KMS-11 (cell line): Measurements from ENCODE around the gene KCNS1.

Experiments
- H2AFZ ChIP-seq: fragments of 200-600 bp; sonication (generic); 2 replicates; pipeline ENCODE4 v1.6.1; 2016; ENCODE audit warnings: antibody characterized with exemption, mixed run types, low read depth
- H3K27ac ChIP-seq: fragments of 200-600 bp; sonication (generic); 2 replicates; pipeline ENCODE4 v1.6.1; 2016; ENCODE audit warnings: mild to moderate bottlenecking, mixed run types
- H3K27me3 ChIP-seq: fragments of 200-600 bp; sonication (generic); 2 replicates; pipeline ENCODE4 v1.6.1; 2017; ENCODE audit warnings: mild to moderate bottlenecking, low read depth, mixed run types, moderate library complexity; ENCODE audit not compliant: insufficient read depth
- H3K36me3 ChIP-seq: fragments of 200-600 bp; sonication (generic); 2 replicates; pipeline ENCODE4 v1.6.1; 2017; ENCODE audit warnings: mild to moderate bottlenecking, mixed run types; ENCODE audit not compliant: insufficient read depth
- H3K4me1 ChIP-seq: fragments of 200-600 bp; sonication (generic); 2 replicates; pipeline ENCODE4 v1.6.1; 2016; ENCODE audit warnings: mild to moderate bottlenecking, low read depth, mixed run types; ENCODE audit not compliant: poor library complexity, severe bottlenecking
- H3K4me2 ChIP-seq: fragments of 200-600 bp; sonication (generic); 2 replicates; pipeline ENCODE4 v1.7.0; 2016; ENCODE audit warnings: mild to moderate bottlenecking, mixed run types
- H3K4me3 ChIP-seq: fragments of 200-600 bp; sonication (generic); IDR thresholded peaks from 2 replicates; pipeline ENCODE4 v1.6.1; 2017; ENCODE audit warnings: low read depth, low read length, mixed read lengths; ENCODE audit not compliant: insufficient read depth
- H3K79me2 ChIP-seq: fragments of 200-600 bp; sonication (generic); 2 replicates; pipeline ENCODE4 v1.6.1; 2016; ENCODE audit warnings: low read depth, mixed run types; ENCODE audit not compliant: insufficient read depth
- H3K9ac ChIP-seq: fragments of 200-600 bp; sonication (generic); 2 replicates; pipeline ENCODE4 v1.6.1; 2016; ENCODE audit warnings: mild to moderate bottlenecking, mixed run types
- H4K20me1 ChIP-seq: fragments of 200-600 bp; sonication (generic); 2 replicates; pipeline ENCODE4 v1.6.1; 2016; ENCODE audit warnings: mild to moderate bottlenecking, mixed run types; ENCODE audit not compliant: insufficient read depth
- CTCF ChIP-seq: fragments of 200-600 bp; sonication (generic); conservative IDR thresholded peaks from 2 replicates; pipeline ENCODE4 v1.6.1; 2017; ENCODE audit warnings: low read depth, mild to moderate bottlenecking, antibody characterized with exemption, low read length, moderate library complexity, mixed read lengths

KCNS1 gene

GRCh38 chr20:45049904-45050471 is 50.9 kb downstream of the KCNS1 start:
- Histone ChIP-seq H3K79me2 (peaks cover 47% of the 10 kb centered on the region; the same call in 1 of the 2 replicates), H3K36me3 (no peaks in the 10 kb centered on the region), H4K20me1 (no peaks in the 10 kb centered on the region), H2AFZ (no peak overlapping the region), H3K27ac (peak overlapping the region; percentile 92), H3K9ac (peak overlapping the region; percentile 43; the same call in 1 of the 2 replicates), H3K4me1 (peaks cover 100% of the 10 kb centered on the region), H3K27me3 (no peaks in the 10 kb centered on the region), H3K4me2 (peak overlapping the region; percentile 95), H3K4me3 (no peak overlapping the region)
- TF ChIP-seq CTCF = no peak

- Histone ChIP-seq H3K27ac (peak overlapping the region; percentile 92), H2AFZ (no peak overlapping the region), H3K4me3 (no peak overlapping the region), H3K9ac (no peak overlapping the region), H3K36me3 (no peaks in the 10 kb centered on the region), H4K20me1 (no peaks in the 10 kb centered on the region), H3K79me2 (peaks cover 48% of the 10 kb centered on the region; the same call in 1 of the 2 replicates), H3K27me3 (no peaks in the 10 kb centered on the region), H3K4me2 (peak overlapping the region; percentile 95), H3K4me1 (peaks cover 100% of the 10 kb centered on the region)
- no peak for TF ChIP-seq CTCF
Observed at GRCh38 chr20:45049438-45049837, 51.5 kb downstream of the KCNS1 start.

- H3K27me3 ChIP-seq = no peaks in the 10 kb centered on the region
- H3K9ac ChIP-seq = no peak overlapping the region
- H3K4me2 ChIP-seq = no peak overlapping the region
- no peak for TF ChIP-seq CTCF
- H3K79me2 ChIP-seq = peaks cover 48% of the 10 kb centered on the region; the same call in 1 of the 2 replicates
- no peak overlapping the region for H3K4me3 ChIP-seq
- no peaks in the 10 kb centered on the region for H4K20me1 ChIP-seq
- H3K36me3 ChIP-seq = no peaks in the 10 kb centered on the region
- H3K27ac ChIP-seq = no peak overlapping the region; the same call in 1 of the 2 replicates
- peaks cover 93% of the 10 kb centered on the region for H3K4me1 ChIP-seq
- no peak overlapping the region for H2AFZ ChIP-seq
Observed at GRCh38 chr20:45047581-45048119, 53.3 kb downstream of the KCNS1 start.

- no peak overlapping the region for H2AFZ ChIP-seq
- H3K4me3 ChIP-seq = no peak overlapping the region
- H3K36me3 ChIP-seq = no peaks in the 10 kb centered on the region
- H3K9ac ChIP-seq = no peak overlapping the region
- H3K27ac ChIP-seq = 0 out of 2 replicates have a peak overlapping the region, but pooled peaks have one; percentile 4
- peaks cover 85% of the 10 kb centered on the region for H3K4me1 ChIP-seq
- no peaks in the 10 kb centered on the region for H3K27me3 ChIP-seq
- peak overlapping the region; percentile 1; the same call in 1 of the 2 replicates for H3K4me2 ChIP-seq
- H3K79me2 ChIP-seq = peaks cover 36% of the 10 kb centered on the region; the same call in 1 of the 2 replicates
- TF ChIP-seq CTCF = no peak
- no peaks in the 10 kb centered on the region for H4K20me1 ChIP-seq
Observed at GRCh38 chr20:45044601-45045000, 56.3 kb downstream of the KCNS1 start.
